ENCODE data around the gene ARFIP2. TPM values are rescaled to one million over a fixed set of nuclear protein-coding genes. Genes with fewer than 3 reads are reported as not detected.
"Not testable (repeated sequence)": the region's sequence is repeated elsewhere in the genome, so short reads cannot be mapped to it uniquely, and the experiment has no call there.

The ARFIP2 gene
- total RNA-seq, 1 experiment from 2014 or later: 49.5 TPM

GRCh38 chr11:6529266-6529665, 48.1 kb upstream of the ARFIP2 start:
- Histone ChIP-seq H3K27me3 (ENCODE audit: insufficient read depth, low read depth) (no peaks in the 10 kb centered on the region), H3K9me3 (ENCODE audit: insufficient read depth, low read depth) (no peaks in the 10 kb centered on the region), H3K79me2 (ENCODE audit: low read depth) (no peaks in the 10 kb centered on the region), H2AFZ (no peak overlapping the region), H3K36me3 (ENCODE audit: low read depth) (no peaks in the 10 kb centered on the region), H3K9me2 (ENCODE audit: insufficient read depth) (no peaks in the 10 kb centered on the region), H3K4me2 (no peak overlapping the region), H4K20me1 (ENCODE audit: insufficient read depth) (no peaks in the 10 kb centered on the region), H3K4me3 (no peak overlapping the region), H3K4me1 (replicated peaks; ENCODE audit: insufficient read depth) (no peaks in the 10 kb centered on the region), H3F3A (ENCODE audit: insufficient read depth, low read depth) (no peaks in the 10 kb centered on the region), H3K27ac (no peak overlapping the region)
- ChIA-PET POLR2A (ENCODE audit: unreplicated experiment) (no interaction called here), CTCF (no interaction called here)
- TF ChIP-seq, protein P1, sequence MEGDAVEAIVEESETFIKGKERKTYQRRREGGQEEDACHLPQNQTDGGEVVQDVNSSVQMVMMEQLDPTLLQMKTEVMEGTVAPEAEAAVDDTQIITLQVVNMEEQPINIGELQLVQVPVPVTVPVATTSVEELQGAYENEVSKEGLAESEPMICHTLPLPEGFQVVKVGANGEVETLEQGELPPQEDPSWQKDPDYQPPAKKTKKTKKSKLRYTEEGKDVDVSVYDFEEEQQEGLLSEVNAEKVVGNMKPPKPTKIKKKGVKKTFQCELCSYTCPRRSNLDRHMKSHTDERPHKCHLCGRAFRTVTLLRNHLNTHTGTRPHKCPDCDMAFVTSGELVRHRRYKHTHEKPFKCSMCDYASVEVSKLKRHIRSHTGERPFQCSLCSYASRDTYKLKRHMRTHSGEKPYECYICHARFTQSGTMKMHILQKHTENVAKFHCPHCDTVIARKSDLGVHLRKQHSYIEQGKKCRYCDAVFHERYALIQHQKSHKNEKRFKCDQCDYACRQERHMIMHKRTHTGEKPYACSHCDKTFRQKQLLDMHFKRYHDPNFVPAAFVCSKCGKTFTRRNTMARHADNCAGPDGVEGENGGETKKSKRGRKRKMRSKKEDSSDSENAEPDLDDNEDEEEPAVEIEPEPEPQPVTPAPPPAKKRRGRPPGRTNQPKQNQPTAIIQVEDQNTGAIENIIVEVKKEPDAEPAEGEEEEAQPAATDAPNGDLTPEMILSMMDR (conservative IDR thresholded peaks at IDR 0.05): no peak
- no TSS peak for BruUV-seq (replicated peaks)
- DNase-seq: no peak
- intact Hi-C loops (cut with micrococcal nuclease; ENCODE audit: unreplicated experiment): no loop called here

DNA sequence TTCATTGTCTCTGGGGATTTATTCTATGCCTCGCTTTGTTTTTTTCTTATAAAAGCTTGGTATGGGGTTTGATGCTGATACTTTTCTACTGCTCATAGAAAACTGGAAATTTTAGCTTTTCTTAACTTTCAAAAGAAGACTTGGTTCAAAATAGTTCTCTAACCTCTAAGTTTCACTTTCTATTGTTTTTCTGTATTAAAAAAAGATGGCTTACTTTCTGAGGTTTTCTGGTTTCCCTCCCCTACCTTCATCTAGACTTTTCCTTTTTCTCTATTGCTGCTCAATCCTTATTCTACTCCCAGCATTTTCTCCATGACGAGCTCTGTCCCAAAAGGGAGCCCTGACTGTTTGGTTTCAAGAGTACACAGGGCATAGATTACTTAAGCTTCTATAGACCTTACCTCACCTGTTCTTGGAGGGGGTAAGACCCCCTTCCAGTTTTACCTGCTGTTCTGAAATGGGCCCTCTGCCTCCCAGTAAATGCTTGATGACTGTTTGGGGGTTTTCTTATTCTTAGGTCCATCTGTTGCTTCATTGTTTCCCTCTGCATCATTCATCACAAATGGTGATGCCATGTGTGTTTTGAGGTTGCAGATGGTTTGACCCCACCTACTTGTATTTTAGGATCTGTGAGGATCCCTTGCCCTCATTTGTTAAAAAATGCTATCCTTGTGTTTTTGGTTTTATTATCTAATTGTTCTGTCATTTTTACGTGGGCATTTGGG, 45.4 kb upstream of the ARFIP2 start:
- H3K9me2 ChIP-seq (ENCODE audit: insufficient read depth): no peaks in the 10 kb centered on the region
- no peak overlapping the region for H3K4me2 ChIP-seq
- CTCF ChIA-PET: no interaction called here
- no peak overlapping the region for H3K4me3 ChIP-seq
- intact Hi-C loops (cut with micrococcal nuclease; ENCODE audit: unreplicated experiment): no loop called here
- no peak for TF ChIP-seq EZH2 (IDR thresholded peaks at IDR 0.05; ENCODE audit: low read depth)
- TF ChIP-seq, protein P1 (conservative IDR thresholded peaks at IDR 0.05): no peak
- H3K36me3 ChIP-seq (ENCODE audit: low read depth): no peaks in the 10 kb centered on the region
- H3F3A ChIP-seq (ENCODE audit: insufficient read depth, low read depth): peaks cover 4% of the 10 kb centered on the region; the same call in 1 of the 2 replicates
- H3K27me3 ChIP-seq (ENCODE audit: insufficient read depth, low read depth): no peaks in the 10 kb centered on the region
- peaks cover 6% of the 10 kb centered on the region for H3K4me1 ChIP-seq (replicated peaks; ENCODE audit: insufficient read depth)
- no peaks in the 10 kb centered on the region for H4K20me1 ChIP-seq (ENCODE audit: insufficient read depth)
- no peak overlapping the region for H3K27ac ChIP-seq
- no TSS peak for BruUV-seq (replicated peaks)
- no peak for DNase-seq
- H3K79me2 ChIP-seq (ENCODE audit: low read depth): no peaks in the 10 kb centered on the region
- H3K9me3 ChIP-seq (ENCODE audit: insufficient read depth, low read depth): no peaks in the 10 kb centered on the region
- H2AFZ ChIP-seq: no peak overlapping the region
- POLR2A ChIA-PET (ENCODE audit: unreplicated experiment): no interaction called here

DNA sequence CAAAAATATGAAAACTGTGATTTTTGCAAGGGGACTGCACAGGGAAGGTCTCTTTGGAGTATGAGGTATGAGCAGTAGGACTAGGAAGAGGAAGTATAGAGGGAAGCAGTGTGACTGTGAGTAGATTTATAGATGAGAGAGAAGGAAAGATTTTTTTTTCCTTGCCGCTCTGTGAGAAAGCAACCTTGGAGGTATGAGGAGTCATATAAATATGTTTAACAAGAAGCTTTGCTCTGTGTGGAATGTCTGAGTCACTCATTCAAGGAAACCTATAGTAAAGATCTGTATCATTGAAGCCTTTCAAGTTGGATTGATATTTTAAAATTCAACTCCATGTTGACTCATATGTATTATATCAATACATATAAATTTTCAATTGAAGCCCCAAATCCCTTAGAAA, 42.1 kb upstream of the ARFIP2 start:
- H3K79me2 ChIP-seq (ENCODE audit: low read depth): no peaks in the 10 kb centered on the region
- H3K27me3 ChIP-seq (ENCODE audit: insufficient read depth, low read depth): no peaks in the 10 kb centered on the region
- H2AFZ ChIP-seq: no peak overlapping the region
- H3K4me2 ChIP-seq: 0 out of 2 replicates have a peak overlapping the region, but pooled peaks have one; percentile 10
- H3K27ac ChIP-seq: peak overlapping the region; percentile 45
- no TSS peak for BruUV-seq (replicated peaks)
- intact Hi-C loops (cut with micrococcal nuclease; ENCODE audit: unreplicated experiment): no loop called here
- no peaks in the 10 kb centered on the region for H3K9me3 ChIP-seq (ENCODE audit: insufficient read depth, low read depth)
- POLR2A ChIA-PET (ENCODE audit: unreplicated experiment): interaction anchor here (0.6 kb wide), 1 partner anchor 64 kb away, joined by 3 read pairs; no protein-coding TSS in a partner anchor
- no peak overlapping the region for H3K4me3 ChIP-seq
- TF ChIP-seq EZH2 (IDR thresholded peaks at IDR 0.05; ENCODE audit: low read depth): no peak
- TF ChIP-seq, protein P1 (conservative IDR thresholded peaks at IDR 0.05): no peak
- H3K4me1 ChIP-seq (replicated peaks; ENCODE audit: insufficient read depth): peaks cover 6% of the 10 kb centered on the region
- H3F3A ChIP-seq (ENCODE audit: insufficient read depth, low read depth): peaks cover 4% of the 10 kb centered on the region; the same call in 1 of the 2 replicates
- no peaks in the 10 kb centered on the region for H3K9me2 ChIP-seq (ENCODE audit: insufficient read depth)
- peak in 1 of 2 experiments; percentile 90 for DNase-seq
- CTCF ChIA-PET: no interaction called here
- no peaks in the 10 kb centered on the region for H3K36me3 ChIP-seq (ENCODE audit: low read depth)
- H4K20me1 ChIP-seq (ENCODE audit: insufficient read depth): no peaks in the 10 kb centered on the region

DNA sequence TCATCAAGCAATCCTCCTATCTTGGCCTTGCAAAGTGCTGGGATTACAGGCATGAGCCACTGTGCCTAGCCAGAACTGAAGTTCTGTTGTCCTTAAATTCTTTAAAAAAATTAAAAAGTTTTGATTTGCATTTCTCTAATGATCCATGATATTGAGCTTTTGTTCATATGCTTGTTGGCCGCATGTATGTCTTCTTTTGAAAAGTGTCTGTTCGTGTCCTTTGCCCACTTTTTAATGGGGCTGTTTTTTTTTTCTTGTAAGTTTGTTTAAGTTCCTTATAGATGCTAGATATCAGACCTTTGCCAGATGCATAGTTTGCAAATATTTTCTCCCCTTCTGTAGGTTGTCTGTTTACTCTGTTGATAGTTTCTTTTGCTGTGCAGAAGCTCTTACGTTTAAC, 40.8 kb upstream of the ARFIP2 start:
- H2AFZ ChIP-seq; H3K79me2 ChIP-seq (ENCODE audit: low read depth); H4K20me1 ChIP-seq (ENCODE audit: insufficient read depth); H3K27ac ChIP-seq; H3K4me3 ChIP-seq; H3F3A ChIP-seq (ENCODE audit: insufficient read depth, low read depth); POLR2A ChIA-PET (ENCODE audit: unreplicated experiment); BruUV-seq (replicated peaks); DNase-seq; H3K4me2 ChIP-seq; intact Hi-C loops (cut with micrococcal nuclease; ENCODE audit: unreplicated experiment); CTCF ChIA-PET; H3K4me1 ChIP-seq (replicated peaks; ENCODE audit: insufficient read depth); H3K9me2 ChIP-seq (ENCODE audit: insufficient read depth); H3K9me3 ChIP-seq (ENCODE audit: insufficient read depth, low read depth); H3K27me3 ChIP-seq (ENCODE audit: insufficient read depth, low read depth); H3K36me3 ChIP-seq (ENCODE audit: low read depth): not testable (repeated sequence)

Data from PC-9 (cell line).